Loucy (cell line): ENCODE data around the gene BACH2.
"Not testable (repeated sequence)": the region's sequence is repeated elsewhere in the genome, so short reads cannot be mapped to it uniquely, and the experiment has no call there.

Source experiments
- H2AFZ ChIP-seq: fragments of 200-600 bp; sonication (generic); 2 replicates; pipeline ENCODE4 v1.6.0; 2016; ENCODE audit warnings: antibody characterized with exemption, mild to moderate bottlenecking, low read length, moderate library complexity
- H3F3A ChIP-seq: fragments of 200-600 bp; 2 replicates; pipeline ENCODE4 v1.6.0; 2016; ENCODE audit warnings: antibody characterized with exemption, low read depth, mild to moderate bottlenecking
- H3K27me3 ChIP-seq: fragments of 200-600 bp; sonication (generic); 2 replicates; pipeline ENCODE4 v1.6.1; 2014; ENCODE audit warnings: low read length, mild to moderate bottlenecking; ENCODE audit not compliant: insufficient read depth, poor library complexity, severe bottlenecking
- H3K36me3 ChIP-seq: fragments of 200-600 bp; sonication (generic); 2 replicates; pipeline ENCODE4 v1.6.1; 2016; ENCODE audit warnings: low read length; ENCODE audit not compliant: insufficient read depth
- H3K4me1 ChIP-seq: fragments of 200-600 bp; sonication (generic); 2 replicates; pipeline ENCODE4 v1.5.1; 2014; ENCODE audit warnings: low read length, mild to moderate bottlenecking; ENCODE audit not compliant: insufficient read depth, poor library complexity, severe bottlenecking
- H3K4me2 ChIP-seq: fragments of 200-600 bp; sonication (generic); 2 replicates; pipeline ENCODE4 v1.6.0; 2014; ENCODE audit warnings: antibody characterized with exemption, low read length, low read depth, mild to moderate bottlenecking; ENCODE audit not compliant: poor library complexity, severe bottlenecking
- H3K4me3 ChIP-seq: fragments of 200-600 bp; sonication (generic); 2 replicates; pipeline ENCODE4 v1.5.1; 2014; ENCODE audit warnings: low read length, mild to moderate bottlenecking, mixed read lengths; ENCODE audit not compliant: poor library complexity, severe bottlenecking
- H3K79me2 ChIP-seq: fragments of 200-600 bp; sonication (generic); 2 replicates; pipeline ENCODE4 v1.6.1; 2014; ENCODE audit warnings: low read length; ENCODE audit not compliant: insufficient read depth
- H3K9ac ChIP-seq: fragments of 200-600 bp; sonication (generic); 2 replicates; pipeline ENCODE4 v1.6.0; 2014; ENCODE audit warnings: mild to moderate bottlenecking, low read depth, low read length, moderate library complexity; ENCODE audit not compliant: poor library complexity, severe bottlenecking
- H3K9me2 ChIP-seq: fragments of 200-600 bp; sonication (generic); replicated peaks from 2 replicates; pipeline ENCODE4 v1.6.1; 2016; ENCODE audit warnings: low read depth, low read length, mixed read lengths
- H3K9me3 ChIP-seq: fragments of 200-600 bp; sonication (generic); 2 replicates; pipeline ENCODE4 v1.6.1; 2014; ENCODE audit warnings: mild to moderate bottlenecking, antibody characterized with exemption, low read length, low read depth; ENCODE audit not compliant: insufficient read depth
- H4K20me1 ChIP-seq: fragments of 200-600 bp; sonication (generic); 2 replicates; pipeline ENCODE4 v1.6.0; 2014; ENCODE audit warnings: antibody characterized with exemption, low read length, mild to moderate bottlenecking; ENCODE audit not compliant: insufficient read depth, poor library complexity, severe bottlenecking
- EZH2phosphoT487 ChIP-seq: fragments of 200-600 bp; IDR thresholded peaks from 2 replicates; pipeline ENCODE4 v1.6.1; 2018; ENCODE audit warnings: antibody characterized with exemption, mild to moderate bottlenecking, moderate library complexity, borderline replicate concordance
- TF ChIP-seq, protein P1 (sequence below): fragments of 200-600 bp; sonication (generic); conservative IDR thresholded peaks from 2 replicates; pipeline ENCODE4 v1.5.1; 2014; ENCODE audit warnings: mild to moderate bottlenecking, antibody characterized with exemption, low read length

The BACH2 gene

DNA sequence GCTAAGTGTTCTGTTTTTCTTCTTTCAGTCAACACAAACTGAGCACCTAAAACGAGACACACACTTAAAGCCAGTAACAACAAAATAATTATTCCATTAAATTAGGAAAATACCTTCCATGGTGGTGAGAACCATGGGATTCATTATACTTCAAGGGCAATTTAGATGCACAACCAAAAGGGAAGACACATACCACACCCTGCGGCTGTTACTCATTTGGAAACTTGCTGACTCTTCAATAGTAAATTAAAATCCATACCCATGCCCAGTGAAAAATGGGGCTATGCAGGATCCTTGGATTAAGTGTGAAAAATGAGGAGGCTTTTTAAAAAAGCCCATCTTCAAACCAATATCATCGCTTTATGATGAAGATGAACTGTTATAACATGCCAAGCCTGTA, 259.7 kb downstream of the BACH2 start:
- Histone ChIP-seq H3F3A (0 out of 2 replicates have a peak, but pooled peaks cover 3% of the 10 kb centered on the region), H3K4me2 (no peak overlapping the region), H3K4me1 (peaks cover 35% of the 10 kb centered on the region), H2AFZ (no peak overlapping the region), H4K20me1 (no peaks in the 10 kb centered on the region), H3K9me3 (no peaks in the 10 kb centered on the region), H3K36me3 (no peaks in the 10 kb centered on the region; the same call in 1 of the 2 replicates), H3K9me2 (no peaks in the 10 kb centered on the region), H3K9ac (no peak overlapping the region), H3K79me2 (peaks cover 5% of the 10 kb centered on the region), H3K27me3 (no peaks in the 10 kb centered on the region), H3K4me3 (no peak overlapping the region)
- TF ChIP-seq, protein P1, sequence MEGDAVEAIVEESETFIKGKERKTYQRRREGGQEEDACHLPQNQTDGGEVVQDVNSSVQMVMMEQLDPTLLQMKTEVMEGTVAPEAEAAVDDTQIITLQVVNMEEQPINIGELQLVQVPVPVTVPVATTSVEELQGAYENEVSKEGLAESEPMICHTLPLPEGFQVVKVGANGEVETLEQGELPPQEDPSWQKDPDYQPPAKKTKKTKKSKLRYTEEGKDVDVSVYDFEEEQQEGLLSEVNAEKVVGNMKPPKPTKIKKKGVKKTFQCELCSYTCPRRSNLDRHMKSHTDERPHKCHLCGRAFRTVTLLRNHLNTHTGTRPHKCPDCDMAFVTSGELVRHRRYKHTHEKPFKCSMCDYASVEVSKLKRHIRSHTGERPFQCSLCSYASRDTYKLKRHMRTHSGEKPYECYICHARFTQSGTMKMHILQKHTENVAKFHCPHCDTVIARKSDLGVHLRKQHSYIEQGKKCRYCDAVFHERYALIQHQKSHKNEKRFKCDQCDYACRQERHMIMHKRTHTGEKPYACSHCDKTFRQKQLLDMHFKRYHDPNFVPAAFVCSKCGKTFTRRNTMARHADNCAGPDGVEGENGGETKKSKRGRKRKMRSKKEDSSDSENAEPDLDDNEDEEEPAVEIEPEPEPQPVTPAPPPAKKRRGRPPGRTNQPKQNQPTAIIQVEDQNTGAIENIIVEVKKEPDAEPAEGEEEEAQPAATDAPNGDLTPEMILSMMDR = no peak
- TF ChIP-seq EZH2phosphoT487 = no peak

DNA sequence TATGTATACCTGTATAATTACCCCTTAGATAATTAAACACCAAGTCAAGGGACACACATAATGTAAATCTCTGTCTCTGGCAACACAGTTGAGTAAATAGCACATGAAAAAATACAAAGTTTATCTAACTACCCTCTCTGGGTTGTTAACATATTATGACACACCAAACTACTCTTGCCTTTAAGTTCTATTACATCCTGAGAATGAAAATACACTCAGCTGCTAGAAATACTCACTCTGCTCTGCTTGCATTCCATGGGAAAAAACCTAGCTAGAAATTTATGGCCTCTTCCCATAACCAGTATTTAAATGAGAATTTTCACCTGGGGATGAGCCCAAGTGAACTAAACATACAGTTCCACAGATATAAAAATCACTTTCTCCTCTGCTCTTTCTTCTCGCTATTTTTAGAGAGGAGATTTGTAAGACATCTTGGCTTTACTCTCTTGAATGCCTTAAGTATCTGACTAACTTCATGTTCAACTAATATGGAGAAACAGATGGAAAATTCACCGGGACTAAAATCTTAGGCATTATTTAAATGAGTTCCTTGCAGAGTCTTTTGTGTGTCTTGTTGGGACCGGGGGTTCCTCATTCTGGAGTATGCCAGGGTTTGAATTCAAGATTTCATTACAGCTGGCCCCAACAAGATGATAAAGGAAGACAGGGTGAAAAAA, 261.5 kb downstream of the BACH2 start:
- no peak overlapping the region for H3K9ac ChIP-seq
- no peak overlapping the region for H2AFZ ChIP-seq
- no peaks in the 10 kb centered on the region for H3K27me3 ChIP-seq
- H3K9me2 ChIP-seq = no peaks in the 10 kb centered on the region
- peak overlapping the region; percentile 62 for H3K4me2 ChIP-seq
- peaks cover 5% of the 10 kb centered on the region for H3K79me2 ChIP-seq
- H3K4me3 ChIP-seq = no peak overlapping the region
- 0 out of 2 replicates have a peak, but pooled peaks cover 3% of the 10 kb centered on the region for H3F3A ChIP-seq
- TF ChIP-seq, protein P1 = no peak
- TF ChIP-seq EZH2phosphoT487 = no peak
- no peaks in the 10 kb centered on the region for H4K20me1 ChIP-seq
- H3K9me3 ChIP-seq = no peaks in the 10 kb centered on the region
- peaks cover 34% of the 10 kb centered on the region for H3K4me1 ChIP-seq
- H3K36me3 ChIP-seq = no peaks in the 10 kb centered on the region; the same call in 1 of the 2 replicates

DNA sequence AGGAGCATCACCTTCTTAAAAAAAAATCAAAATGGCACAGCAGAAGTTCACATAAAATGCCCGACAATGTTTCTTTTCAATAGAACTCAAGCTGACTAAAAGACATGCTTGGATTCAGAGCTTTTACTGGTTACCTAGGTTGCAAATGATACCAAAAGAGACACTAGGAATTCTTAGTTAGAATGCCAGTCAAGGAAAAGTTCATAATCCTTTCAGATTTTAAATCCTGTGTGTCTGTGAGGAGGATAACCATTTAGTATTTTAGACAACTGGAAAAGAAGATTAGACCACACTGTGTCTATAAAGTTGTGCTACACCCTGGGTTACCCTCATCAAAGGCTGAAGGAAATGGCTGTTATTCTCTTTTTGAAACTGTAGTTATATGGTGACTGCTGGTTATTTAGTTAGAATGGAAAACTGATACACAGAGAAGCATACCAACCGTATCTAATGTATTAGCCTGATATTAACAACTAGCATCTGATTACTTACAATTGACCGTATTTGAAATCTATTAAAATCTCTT, 262.8 kb downstream of the BACH2 start:
- Histone ChIP-seq H3K79me2 (peaks cover 18% of the 10 kb centered on the region), H3K9ac (no peak overlapping the region), H3K9me2 (no peaks in the 10 kb centered on the region), H3K27me3 (no peaks in the 10 kb centered on the region), H3K4me1 (peaks cover 48% of the 10 kb centered on the region), H4K20me1 (no peaks in the 10 kb centered on the region), H2AFZ (no peak overlapping the region), H3K4me2 (peak overlapping the region; percentile 62), H3K4me3 (peak overlapping the region; percentile 18), H3K9me3 (no peaks in the 10 kb centered on the region), H3K36me3 (no peaks in the 10 kb centered on the region; the same call in 1 of the 2 replicates), H3F3A (0 out of 2 replicates have a peak, but pooled peaks cover 3% of the 10 kb centered on the region)
- TF ChIP-seq EZH2phosphoT487 = no peak
- TF ChIP-seq, protein P1 = no peak

DNA sequence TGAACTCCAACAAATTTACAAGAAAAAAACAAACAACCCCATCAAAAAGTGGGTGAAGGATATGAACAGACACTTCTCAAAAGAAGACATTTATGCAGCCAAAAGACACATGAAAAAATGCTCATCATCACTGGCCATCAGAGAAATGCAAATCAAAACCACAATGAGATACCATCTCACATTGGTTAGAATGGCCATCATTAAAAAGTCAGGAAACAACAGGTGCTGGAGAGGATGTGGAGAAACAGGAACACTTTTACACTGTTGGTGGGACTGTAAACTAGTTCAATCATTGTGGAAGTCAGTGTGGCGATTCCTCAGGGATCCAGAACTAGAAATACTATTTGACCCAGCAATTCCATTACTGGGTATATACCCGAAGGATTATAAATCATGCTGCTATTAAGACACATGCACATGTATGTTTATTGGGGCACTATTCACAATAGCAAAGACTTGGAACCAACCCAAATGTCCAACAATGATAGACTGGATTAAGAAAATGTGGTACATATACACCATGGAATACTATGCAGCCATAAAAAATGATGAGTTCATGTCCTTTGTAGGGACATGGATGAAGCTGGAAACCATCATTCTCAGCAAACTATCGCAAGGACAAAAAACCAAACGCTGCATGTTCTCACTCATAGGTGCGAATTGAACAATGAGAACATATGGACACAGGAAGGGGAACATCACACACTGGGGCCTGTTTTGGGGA, 264.0 kb downstream of the BACH2 start:
- not testable (repeated sequence) for H3K4me2 ChIP-seq, H3K9me2 ChIP-seq, H4K20me1 ChIP-seq, H3K4me3 ChIP-seq, H3K36me3 ChIP-seq, H3K9ac ChIP-seq, H2AFZ ChIP-seq, H3F3A ChIP-seq, H3K27me3 ChIP-seq, H3K9me3 ChIP-seq
- Histone ChIP-seq H3K4me1 (peaks cover 58% of the 10 kb centered on the region), H3K79me2 (peaks cover 22% of the 10 kb centered on the region)
